ENCODE measurements around the gene RPL28.

- TF ChIP-seq POLR2AphosphoS5 (IDR thresholded peaks at IDR 0.05; ENCODE audit: low read depth) = no peak
- no peak for TF ChIP-seq CTCF (IDR thresholded peaks at IDR 0.05; ENCODE audit: insufficient read depth, low read length)
Observed at GRCh38 chr19:55362990-55363716, 22.6 kb upstream of the RPL28 start, which contains the start of gene GARIN5B.
